Astrocyte (in vitro differentiated cells and primary cell): ENCODE data around the gene FARS2.

Source experiments
- CTCF ChIP-seq: IDR thresholded peaks from 2 replicates; pipeline ENCODE4 v1.5.1; 2011; ENCODE audit warnings: low read depth, mild to moderate bottlenecking, inconsistent platforms, low read length, moderate library complexity; ENCODE audit not compliant: insufficient read depth
- EZH2 ChIP-seq: IDR thresholded peaks from 2 replicates; pipeline ENCODE4 v1.6.1; 2012; ENCODE audit warnings: mild to moderate bottlenecking, low read length, inconsistent platforms; ENCODE audit not compliant: insufficient read depth

- TF ChIP-seq CTCF (no peak), EZH2 (no peak)
These were observed 19.6 kb downstream of the FARS2 start for GRCh38 chr6:5280920-5281319.
